SK-MEL-5 (cell line): ENCODE results near the gene SNX25. TPM values are rescaled to one million over a fixed set of nuclear protein-coding genes. Genes with fewer than 3 reads are reported as not detected.
"Not testable (repeated sequence)": the region's sequence is repeated elsewhere in the genome, so short reads cannot be mapped to it uniquely, and the experiment has no call there.

Source experiments
- DNase-seq: peaks from one replicate; pipeline ENCODE4 v3.0.0-alpha.2; 2016; ENCODE audit warnings: low read depth, low spot score
- in situ Hi-C: cut with HindIII; loops from 2 replicates; pipeline ENCODE4 v1.10.0; 2016; ENCODE audit warnings: low sequenced_read_pairs, high pct_unique_total_duplicates, low pct_unique_long_range_greater_than_20kb
- total RNA-seq: library from RNA; depleted of rRNA; stranded (reverse); fragments of >200 nt; shearing (Covaris generic); gene quantifications from 2 replicates; pipeline ENCODE4 v1.2.3, GENCODE V29; 2014

Gene SNX25
- total RNA-seq, 1 experiment from 2014 or later: 57.8 TPM

DNA sequence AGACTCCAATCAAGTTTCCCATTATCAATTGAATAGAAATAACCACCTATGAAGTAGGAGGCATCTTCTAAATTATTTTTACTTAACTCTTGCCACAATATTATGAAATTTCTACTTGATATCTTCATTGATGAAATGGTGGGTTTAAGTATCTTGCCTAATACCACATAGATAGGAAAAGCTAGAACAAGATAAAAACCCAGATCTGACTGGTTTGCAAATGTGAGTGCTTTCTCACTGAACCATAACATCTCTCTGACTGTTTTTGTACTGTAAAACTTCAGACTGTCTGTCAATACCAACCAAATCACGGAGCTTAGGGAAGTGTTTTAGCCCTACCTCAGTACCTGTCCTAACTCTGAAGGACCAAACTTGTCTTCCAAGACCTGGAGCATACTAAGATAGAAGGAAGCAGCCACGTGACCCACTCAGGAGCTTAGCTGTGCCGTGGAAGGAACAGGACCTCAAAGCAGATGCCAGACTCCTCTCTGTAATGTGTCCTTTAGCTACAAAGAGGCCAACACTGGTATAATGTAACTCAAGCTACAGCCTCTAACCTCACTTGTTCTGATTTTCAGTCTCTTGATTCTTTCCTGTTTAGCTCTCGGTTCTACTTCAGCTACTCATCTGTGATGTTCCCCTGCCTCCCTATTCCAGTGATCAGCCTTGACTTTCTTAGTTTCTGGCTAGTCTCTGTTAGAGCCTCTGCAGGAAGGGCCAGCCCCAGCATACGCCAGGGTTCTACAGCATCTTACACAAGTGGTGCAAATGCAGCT is 101.9 kb downstream of the SNX25 start:
- DNase-seq: no peak
- in situ Hi-C loops: no loop called here

DNA sequence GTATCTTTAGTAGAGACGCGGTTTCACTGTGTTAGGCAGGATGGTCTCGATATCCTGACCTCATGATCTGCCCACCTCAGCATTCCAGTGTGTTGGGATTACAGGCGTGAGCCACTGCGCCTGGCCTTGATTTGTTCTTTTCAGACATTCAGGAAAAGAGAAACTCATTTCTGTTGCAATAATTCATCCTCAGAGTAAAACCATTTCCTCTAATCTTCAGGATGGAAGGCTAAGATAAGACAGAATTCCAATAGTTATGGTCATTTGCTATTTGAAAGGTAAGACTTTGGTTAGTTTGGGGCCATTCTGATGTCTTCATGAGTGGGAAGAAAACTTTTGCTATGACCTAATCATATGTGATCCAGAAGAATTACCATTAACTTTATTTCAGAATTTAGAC is 103.3 kb downstream of the SNX25 start:
- no peak for DNase-seq
- in situ Hi-C loops: no loop called here

DNA sequence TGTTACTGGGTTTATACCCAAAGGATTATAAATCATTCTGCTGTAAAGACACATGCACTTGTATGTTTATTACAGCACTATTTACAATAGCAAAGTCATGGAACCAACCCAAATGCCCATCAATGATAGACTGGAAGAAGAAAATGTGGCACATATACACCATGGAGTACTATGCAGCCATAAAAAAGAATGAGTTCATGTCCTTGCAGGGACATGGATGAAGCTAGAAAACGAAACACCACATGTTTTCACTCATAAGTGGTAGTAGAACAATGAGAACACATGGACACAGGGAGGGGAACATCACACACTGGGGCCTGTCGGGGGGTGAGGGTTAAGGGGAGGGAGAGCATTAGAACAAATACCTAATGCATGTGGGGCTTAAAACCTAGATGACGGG is 108.1 kb downstream of the SNX25 start:
- in situ Hi-C loops, DNase-seq: not testable (repeated sequence)

DNA sequence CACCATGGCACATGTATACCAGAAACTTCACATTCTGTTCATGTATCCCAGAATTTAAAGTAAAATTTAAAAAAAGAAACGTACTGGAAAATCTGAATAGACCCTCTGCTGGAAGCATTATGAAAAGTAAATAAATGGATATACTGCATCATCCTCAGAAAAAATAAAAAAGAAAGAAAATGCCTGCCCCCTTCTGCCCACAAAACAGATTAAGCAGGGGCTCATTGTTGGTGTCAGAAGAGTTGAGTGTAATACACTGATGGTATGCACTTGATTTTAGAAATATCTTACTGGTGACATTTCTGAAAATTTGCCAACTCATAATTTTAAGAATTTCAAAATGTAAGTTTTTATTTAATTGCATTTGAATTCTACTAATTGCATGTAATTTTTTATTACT is 108.5 kb downstream of the SNX25 start:
- no peak for DNase-seq

DNA sequence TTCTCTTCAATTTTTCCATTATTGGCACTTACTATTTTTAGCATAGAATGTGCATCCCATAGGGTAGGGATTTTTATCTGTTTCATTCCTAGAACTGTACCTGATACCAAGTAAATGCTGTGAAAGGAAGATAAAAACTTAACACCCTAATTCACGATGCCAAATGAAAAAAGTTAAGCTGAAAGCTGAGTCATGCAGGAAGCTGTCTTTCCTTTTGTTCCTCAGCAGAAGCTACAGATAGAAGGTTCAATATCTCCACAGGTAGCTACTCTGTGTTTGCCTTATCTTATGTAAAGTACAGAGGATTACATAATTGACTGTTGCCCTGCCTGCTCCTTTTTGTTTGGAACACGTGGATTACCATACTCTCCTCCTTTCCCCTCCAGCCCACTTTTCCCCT is 109.3 kb downstream of the SNX25 start:
- DNase-seq: no peak
- in situ Hi-C loops: no loop called here

More for the DNA sequence above, 108.5 kb downstream of the SNX25 start:
- in situ Hi-C loops: no loop called here

DNA sequence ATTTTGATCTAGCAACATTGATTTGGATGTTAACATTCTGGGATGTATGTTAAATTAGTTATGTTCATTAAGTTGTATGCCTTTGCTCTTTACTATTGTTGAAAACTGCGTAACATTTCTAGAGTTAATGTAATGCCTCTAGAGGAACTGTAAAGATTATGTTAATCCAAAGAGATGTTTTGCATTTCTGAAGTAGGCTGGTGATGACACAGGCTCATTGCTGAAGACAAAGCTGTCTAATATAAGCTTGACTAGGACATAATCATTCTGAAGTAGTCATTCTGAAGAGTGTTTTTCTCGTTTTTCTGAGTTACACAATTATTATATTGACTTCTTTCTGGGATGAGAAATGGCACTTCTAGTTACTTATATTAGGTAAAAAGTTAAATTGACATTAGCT is 113.4 kb downstream of the SNX25 start:
- no peak for DNase-seq
- in situ Hi-C loops: no loop called here

DNA sequence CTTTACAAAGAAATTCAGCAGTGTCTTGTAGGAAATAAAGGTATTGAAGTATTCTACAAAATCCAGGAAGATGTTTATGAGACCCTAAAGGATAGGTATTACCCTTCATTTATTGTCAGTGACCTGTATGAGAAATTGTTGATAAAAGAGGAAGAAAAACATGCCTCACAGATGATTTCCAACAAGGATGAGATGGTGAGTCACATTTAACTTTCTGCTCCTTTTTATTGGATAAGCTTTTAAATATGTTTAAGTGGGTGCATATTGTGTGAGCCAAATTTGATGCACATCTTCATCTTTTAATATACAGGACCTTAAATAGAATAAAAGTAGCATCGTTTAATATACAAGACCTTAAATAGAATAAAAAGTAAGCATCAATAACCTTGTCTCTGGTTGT is 114.2 kb downstream of the SNX25 start:
- no peak for DNase-seq
- in situ Hi-C loops: no loop called here

DNA sequence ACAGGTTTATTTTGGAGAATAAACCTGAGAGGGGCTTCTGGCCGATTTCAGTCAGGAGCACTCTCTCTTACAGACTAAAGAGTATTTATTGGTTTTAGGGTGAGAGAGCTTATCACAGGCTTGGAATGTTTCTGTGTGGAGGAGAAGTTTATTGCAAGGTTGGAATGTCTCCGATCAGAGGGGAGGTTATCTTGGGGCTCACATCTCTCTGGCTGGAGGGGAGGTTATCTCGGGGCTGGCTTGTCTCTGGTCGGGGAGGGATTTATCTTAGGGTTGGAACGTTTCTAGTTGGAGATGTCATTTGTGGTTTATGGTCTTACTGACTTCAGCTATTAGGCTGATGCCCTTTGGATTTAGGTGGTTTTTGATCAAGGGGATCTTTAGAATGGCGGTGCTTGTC is 115.0 kb downstream of the SNX25 start:
- in situ Hi-C loops, DNase-seq: not testable (repeated sequence)

DNA sequence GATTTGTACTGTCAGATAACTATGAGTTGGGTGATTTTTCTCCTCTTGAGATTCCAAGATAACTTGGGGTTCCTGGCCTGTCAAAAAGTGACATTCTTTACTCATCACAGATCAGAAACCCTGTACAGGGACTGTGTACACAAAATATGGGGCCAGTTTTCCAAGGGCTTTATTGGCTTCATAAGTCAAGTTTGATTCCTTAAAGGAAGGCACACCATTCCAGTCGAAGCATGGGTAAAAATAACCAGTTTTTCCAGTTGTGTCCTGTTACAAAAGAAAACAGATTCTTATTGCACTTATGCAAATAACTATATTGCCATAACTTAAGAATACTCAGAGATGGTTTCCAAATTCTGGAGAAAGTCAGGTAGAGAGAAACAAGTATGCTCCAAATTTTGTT is 116.3 kb downstream of the SNX25 start:
- DNase-seq, in situ Hi-C loops: not testable (repeated sequence)

DNA sequence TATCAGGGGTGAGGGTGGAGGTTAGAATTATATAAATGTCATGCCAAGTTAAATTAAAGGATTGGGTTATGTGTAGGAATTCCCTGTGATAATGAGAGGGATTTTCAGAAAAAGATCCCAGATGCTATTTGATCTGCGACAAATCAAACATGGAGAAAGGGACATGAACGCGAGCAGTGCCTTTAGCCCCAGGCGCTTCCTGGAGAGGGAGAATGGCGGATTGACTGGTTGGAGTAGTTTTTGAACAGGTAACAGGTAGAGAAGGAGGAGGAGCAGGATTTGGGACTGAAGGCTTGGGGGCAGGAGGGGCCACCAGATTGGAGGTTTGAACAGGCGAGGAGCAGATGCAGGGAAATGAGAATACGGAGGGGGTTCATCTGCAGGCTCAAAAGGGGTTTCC is 119.2 kb downstream of the SNX25 start:
- DNase-seq: no peak
- in situ Hi-C loops: no loop called here

DNA sequence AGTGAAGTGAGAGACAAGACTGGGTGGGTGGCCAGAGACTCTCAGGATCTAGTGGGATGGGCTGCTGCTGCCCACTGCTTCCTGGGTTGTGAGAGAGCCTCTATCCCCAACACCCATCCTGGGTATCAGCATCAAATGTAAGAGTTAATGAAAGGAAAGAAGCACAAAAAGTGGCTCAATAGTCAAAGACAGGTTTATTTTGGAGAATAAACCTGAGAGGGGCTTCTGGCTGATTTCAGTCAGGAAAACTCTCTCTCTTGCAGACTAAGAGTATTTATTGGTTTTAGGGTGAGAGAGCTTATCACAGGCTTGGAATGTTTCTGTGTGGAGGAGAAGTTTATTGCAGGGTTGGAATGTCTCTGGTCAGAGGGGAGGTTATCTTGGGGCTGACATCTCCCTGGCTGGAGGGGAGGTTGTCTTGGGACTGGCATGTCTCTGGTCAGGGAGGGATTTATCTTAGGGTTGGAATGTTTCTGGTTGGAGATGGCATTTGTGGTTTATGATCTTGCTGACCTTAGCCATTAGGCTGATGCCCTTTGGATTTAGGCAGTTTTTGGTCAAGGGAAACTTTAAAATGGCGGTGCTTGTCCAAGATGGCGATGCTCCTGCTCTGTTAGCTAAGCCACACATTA is 120.6 kb downstream of the SNX25 start:
- in situ Hi-C loops, DNase-seq: not testable (repeated sequence)

DNA sequence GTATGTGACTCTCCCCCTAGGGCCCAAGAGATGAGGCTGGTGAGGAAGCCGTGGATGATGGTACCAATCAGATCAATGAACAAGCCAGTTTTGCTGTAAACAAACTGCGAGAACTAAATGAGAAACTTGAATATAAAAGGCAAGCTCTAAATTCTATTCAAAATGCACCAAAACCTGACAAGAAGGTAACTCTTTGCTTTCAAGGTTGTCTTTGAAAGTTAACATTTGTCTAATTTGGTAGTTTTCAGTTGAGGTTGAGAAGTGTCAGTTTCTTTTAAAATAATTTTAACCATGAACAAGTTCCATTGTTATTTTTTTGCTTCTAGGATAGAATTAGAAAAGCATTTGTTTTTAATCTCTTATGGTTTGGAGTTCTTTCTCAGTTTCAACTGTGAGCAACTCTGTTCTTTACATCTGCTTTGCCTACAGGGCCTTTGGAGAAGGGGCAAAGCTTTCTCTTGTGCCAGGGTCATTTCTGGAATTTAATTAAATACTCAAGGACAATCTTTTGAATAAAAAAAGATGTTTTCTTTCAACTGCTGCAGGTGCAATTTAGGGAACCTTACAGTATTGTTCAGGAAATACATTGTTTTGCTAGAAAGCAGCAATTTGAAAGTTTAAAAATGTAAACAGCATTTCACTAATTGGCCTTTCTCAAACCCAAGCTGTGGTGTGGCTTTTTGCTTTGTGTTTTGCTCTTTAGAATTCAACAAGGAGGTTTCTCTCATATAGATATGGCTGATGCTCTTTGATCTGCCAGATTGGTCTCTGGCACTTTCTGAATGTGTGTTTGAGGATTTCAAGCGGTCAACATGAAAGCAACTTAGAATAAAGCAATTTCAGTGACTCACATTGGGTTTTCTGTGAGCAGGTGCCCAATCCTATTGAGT is 123.4 kb downstream of the SNX25 start:
- in situ Hi-C loops: no loop called here
- DNase-seq: no peak

DNA sequence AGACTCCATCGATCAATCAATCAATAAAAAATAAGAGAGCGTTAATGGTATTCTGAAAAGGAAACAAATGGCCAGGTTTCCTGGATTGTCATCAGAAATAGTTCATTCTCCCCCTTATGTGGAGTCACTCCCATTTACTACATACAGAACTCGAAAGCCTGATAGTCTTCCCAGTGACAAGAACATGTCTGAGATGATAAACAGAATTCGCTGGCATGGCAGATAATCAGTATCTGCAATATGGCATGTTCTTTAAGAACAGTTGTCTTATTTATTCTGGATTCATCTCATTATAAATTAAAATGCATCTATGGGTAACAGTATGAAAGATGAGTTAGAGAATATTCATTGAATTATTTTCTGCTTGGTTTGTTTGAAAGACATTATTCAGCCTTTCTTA is 124.9 kb downstream of the SNX25 start:
- in situ Hi-C loops: no loop called here
- no peak for DNase-seq

DNA sequence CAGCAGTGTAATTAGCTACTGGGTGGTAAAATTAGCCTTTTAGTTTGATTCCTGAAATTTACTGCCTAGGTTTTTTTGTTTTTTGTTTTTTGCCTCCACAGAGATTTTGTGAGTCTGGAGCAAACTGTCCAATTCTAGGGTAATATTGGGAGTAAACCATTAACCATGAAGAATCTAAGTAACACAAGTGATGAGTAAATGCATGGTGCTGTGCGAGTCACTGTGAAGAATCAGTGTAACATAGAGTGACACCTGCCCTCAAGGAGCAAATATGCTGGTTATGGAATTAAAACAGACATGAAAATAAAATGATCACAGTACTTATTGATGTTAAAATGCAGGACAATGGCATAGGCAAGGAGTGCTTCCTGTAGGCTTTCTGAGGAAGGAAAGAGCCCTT is 126.2 kb downstream of the SNX25 start:
- DNase-seq: no peak
- in situ Hi-C loops: no loop called here

DNA sequence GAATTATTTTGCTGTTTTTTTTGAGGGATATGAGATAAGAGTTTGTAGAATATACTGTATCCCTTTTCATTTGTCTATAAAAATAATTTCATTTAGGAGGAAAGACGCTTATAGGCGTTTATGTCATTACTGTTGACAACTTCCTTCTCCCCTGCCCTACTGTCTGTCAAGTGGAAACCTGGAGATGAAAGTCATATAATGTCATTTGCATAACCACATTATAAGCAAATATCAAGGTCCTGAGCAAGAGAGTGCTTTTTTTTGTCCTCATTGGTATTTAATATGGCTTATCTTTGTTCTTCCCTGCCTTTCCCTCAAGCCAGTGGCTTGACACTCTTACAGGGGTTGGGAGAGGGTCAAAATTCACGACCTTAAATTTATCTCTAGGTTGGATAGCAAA is 130.5 kb downstream of the SNX25 start:
- in situ Hi-C loops: no loop called here
- no peak for DNase-seq

DNA sequence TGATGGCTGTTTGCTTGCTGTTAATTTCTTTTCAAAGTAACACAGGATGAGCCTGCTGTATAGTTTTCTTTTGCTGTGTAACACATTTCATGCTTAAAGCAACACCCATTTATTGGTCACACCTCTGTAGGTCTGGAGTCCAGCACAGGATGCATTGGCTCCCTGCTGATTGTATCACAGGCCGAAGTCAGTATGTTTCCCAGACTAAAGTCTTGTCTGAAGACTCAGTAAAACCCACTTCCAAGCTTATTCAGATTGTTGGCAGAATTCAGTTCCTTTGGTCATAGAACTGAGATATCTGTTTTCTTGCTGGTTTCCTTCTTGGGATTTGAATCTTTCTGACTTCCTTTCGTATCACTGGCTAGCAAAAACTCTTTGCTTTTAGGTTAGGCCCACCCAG is 132.0 kb downstream of the SNX25 start:
- in situ Hi-C loops: no loop called here
- no peak for DNase-seq

DNA sequence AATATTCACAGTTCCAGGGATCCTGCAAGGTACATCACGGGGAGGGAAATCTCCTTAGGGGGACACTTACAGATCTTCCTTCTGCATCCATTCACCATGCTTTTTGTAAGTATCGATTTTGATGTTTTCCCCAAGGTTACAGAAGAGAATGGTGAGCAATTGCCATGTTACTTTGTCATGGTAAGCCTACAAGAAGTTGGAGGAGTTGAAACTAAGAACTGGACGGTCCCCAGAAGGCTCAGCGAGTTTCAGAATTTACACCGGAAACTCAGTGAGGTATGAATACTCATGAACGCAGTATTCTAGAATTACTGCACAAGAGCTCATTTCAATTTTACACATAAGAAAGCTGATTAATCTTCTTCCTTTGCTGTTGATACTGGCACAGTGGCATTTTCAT is 132.4 kb downstream of the SNX25 start:
- no peak for DNase-seq
- in situ Hi-C loops: no loop called here
